NAMALWA (cell line): ENCODE measurements around the gene RHOC.

ENCODE experiments used
- DNase-seq: peaks from one replicate; pipeline ENCODE4 v3.0.0-alpha.2; 2015; ENCODE audit warnings: low spot score

RHOC gene

DNA sequence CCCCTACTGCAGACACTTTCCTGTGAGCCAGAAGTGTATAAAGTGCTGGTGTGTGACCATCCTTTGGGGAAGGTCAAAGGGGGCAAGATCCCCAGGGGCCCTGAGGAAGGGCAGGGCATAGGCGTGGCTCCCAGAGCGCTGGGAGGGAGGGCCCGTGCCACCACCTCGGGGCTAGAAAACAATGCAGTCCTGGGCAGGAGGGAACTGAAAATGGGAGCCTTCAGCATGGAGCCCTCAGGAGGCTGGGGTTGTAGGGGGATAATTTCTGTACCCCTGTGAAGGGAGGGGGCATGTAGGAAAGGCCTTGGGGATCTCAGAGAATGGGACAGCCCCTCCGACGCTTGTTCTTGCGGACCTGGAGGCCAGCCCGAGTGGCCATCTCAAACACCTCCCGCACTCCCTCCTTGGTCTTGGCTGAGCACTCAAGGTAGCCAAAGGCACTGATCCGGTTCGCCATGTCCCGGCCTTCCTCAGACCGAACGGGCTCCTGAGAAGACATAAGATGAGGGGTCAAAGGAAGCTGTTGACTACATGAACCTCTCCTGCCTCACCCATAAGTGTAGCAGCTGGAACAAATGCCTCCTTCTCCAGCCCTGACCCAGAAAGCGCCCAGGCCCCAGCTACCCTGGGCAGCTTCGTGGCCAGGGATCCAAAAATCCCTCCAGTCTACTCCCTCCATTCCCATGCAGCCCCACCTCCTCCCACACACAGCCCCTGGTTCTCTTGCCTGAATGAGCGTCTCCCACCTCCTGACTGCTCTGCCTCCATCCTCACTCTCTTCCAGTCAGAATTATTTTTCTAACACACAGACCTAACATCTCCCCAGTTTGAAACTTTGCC is 5.5 kb downstream of the RHOC start:
- no peak for DNase-seq

GRCh38 chr1:112700290-112701226 is 6.4 kb downstream of the RHOC start:
- peak; percentile 91 for DNase-seq

DNA sequence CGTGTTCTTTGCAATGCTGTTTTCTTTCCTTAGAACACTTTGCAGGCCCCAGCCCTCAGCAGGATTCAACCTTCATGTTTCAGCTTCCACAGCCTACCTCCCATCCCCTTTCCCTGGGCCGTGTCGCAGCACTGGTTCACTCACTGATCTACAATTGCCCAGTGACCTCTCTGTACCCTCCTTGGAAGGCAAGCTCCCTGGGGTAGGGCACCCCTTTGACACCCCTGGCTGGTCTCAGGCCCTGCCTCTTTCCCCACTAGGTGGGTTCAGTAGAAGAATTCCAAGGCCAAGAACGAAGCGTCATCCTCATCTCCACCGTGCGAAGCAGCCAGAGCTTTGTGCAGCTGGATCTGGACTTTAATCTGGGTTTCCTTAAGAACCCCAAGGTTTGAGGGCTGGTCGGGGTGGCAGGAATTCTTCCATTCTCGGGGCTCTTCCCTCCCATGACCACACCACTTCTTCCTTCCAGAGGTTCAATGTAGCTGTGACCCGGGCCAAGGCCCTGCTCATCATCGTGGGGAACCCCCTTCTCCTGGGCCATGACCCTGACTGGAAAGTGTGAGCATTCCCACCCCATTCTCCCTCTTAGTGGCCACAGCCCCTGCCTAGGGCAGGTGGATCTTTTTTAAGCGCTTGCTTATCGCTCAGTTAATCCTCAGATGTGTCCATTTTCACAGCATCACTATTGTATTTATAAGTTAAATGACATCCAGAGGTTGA is 7.3 kb downstream of the RHOC start:
- DNase-seq, result no peak

- no peak for DNase-seq
Observed at GRCh38 chr1:112698366-112699310, 8.3 kb downstream of the RHOC start.

DNA sequence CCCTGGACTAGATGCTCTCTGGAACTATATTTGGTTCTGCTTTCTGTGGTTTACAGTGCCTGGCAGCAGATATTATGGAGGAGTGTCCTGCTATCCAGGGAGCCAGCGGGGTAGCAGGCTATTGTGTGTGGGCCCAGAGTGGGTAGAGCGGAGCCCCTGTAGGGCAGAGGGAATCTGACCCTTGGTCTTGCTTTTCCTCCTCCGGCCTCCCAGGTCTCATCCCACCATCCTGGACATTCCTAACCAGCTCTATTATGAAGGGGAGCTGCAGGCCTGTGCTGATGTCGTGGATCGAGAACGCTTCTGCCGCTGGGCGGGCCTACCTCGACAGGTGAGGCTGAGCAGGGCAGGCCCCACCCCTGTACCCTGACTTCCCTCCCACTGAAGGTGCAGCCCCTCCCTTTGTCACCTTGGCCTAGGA is 9.1 kb downstream of the RHOC start:
- DNase-seq, result no peak

GRCh38 chr1:112696578-112697314 is 10.2 kb downstream of the RHOC start:
- no peak for DNase-seq

- no peak for DNase-seq
Observed at GRCh38 chr1:112695276-112695675, 11.7 kb downstream of the RHOC start.

DNA sequence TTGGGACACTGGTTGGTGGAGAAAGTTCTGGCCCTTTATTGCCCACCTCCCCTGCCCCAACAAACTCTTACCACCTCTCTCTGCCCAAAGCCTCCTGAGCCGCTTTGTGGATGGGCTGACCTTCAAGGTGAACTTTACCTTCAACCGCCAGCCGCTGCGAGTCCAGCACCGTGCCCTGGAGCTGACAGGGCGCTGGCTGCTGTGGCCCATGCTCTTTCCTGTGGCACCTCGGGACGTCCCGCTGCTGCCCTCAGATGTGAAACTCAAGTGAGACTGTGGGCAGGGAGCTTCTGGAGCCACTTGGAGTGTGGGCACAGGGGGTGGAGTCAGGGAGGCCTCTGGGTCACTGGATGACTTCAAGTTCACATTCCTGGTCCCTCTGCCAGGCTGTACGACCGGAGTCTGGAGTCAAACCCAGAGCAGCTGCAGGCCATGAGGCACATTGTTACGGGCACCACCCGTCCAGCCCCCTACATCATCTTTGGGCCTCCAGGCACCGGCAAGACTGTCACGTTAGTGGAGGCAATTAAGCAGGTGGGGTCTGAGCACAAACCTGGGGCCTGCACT is 12.5 kb downstream of the RHOC start:
- DNase-seq, result no peak

DNA sequence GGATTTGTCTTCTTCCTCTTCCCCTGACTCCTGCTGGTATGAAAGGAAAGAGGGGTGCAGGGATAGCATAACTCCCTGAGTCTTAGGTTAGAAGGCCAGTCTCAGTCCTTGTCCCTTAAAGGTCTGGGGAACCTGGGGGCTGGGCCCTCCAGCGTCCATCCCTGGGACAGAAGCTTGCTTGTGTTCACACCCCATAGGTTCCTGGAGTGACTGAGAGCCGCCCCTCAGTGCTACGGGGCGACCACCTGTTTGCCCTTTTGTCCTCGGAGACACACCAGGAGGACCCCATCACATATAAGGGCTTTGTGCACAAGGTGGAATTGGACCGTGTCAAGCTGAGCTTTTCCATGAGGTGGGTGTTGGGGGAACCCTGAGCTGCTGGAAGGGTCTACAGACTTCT is 13.1 kb downstream of the RHOC start:
- DNase-seq, result no peak

DNA sequence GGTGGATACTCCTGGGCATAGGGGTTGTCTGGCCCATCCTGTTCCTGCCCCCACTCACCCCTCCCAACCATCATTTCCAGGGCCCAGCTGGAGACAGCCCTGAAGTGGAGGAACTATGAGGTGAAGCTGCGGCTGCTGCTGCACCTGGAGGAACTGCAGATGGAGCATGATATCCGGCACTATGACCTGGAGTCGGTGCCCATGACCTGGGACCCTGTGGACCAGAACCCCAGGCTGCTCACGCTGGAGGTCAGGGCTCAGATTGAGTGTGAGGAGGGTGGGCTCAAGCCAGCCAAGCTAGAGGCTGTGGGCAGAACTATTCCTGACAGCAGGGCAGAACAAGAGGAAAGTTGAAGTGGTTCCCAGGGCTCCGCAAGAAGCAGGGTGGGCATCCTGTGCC is 14.2 kb downstream of the RHOC start:
- DNase-seq, result no peak

- no peak for DNase-seq
Observed at GRCh38 chr1:112689842-112690237, 17.1 kb downstream of the RHOC start.

DNA sequence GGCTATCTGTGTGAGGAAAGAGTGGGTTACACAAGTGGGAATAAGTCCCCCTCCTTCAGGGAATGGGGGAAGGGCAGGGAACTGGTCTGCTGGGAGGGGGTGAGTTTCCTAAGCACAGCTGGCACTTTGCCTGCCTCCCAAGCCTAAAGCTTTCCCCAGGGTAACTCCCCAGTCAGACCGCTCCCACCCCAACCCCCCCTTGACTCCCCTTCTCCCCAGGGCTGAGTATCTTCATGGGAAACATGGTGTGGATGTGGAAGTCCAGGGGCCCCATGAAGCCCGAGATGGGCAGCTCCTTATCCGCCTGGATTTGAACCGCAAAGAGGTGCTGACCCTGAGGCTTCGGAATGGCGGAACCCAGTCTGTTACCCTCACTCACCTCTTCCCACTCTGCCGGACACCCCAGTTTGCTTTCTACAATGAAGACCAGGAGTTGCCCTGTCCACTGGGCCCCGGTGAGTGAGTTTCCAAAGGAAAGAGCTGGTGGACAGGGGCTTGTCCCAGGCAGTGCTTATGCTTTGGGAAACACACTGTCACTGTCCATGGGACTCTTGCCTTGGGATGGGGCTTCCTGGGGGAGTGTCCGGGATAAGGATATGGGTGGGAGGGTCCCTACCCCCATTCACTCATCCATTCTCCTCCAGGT is 17.6 kb downstream of the RHOC start:
- no peak for DNase-seq

GRCh38 chr1:112688781-112689193 is 18.1 kb downstream of the RHOC start:
- no peak for DNase-seq

DNA sequence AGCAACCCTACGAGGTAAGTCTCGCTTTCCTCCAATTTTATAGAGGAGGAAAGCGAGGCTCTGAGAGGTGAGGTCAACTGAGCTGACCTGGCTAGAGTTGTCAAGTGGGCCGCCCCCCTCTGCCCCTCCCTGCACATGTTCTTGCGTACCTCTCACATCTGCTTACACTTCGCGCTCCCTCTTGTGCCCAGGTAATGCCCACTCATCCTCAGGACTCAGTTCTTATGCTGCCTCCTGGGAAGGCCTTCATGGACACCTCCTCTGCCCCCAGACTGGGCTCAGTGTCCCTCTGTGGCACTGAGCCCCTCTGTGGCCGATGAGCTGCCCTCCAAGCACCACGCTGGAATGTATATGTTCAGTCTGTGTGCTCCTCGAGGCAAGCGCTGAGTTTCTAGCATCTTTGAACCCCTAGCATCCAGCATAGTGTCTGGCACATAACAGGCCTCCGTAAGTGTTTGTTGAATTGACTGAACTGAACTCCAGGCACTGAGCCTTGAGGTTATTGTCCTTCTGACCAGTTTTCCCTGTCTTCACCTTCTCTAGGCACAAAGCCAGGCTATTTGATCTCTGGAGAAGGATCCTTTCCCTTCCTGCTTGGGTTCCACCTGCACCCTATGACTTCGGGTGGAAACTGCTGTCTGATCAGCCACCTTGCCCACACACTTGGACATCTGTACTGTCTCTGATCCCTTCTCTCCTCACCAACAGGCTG is 19.0 kb downstream of the RHOC start:
- DNase-seq, result no peak

- no peak for DNase-seq
Observed at GRCh38 chr1:112687361-112687760, 19.6 kb downstream of the RHOC start.

GRCh38 chr1:112686835-112687234 is 20.1 kb downstream of the RHOC start:
- no peak for DNase-seq

DNA sequence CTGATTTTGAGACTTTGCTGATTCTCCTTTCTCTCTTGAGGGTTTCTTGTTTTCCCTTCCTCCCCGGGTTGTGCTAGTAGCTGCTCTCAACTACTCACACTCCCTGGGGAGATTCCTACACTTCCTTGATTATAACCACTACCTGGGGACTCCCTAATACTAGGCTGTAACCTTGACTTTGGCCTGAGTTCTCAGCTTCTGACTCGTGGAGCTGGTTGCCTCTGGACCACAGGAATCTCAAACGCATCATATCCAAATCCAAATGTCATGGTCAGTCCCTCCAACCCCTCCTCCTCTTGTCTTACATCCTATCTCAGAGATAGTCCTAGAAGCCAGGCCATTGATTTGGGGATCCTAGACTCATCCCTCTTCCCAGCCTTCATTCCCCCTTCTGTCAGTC is 20.5 kb downstream of the RHOC start:
- DNase-seq, result no peak

DNA sequence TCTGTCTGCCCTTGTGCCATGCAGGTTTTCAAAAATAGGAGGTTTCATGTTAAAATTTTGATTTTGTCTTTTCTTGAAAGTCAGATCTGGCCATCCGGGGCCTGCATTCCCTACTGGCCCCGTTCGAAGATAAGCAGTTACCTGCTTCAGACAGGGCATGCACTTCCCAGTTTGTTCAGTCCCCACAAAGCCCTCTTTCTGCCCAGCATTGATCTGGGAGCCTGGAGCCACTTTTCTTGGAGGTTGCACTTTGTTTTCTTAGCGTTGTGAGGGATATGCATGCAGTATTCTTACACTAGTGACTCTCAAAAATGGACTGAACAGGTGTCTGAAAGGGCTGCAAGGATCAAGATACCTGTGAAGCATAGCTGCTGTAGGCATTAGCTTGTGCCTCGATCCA is 21.0 kb downstream of the RHOC start:
- no peak for DNase-seq

DNA sequence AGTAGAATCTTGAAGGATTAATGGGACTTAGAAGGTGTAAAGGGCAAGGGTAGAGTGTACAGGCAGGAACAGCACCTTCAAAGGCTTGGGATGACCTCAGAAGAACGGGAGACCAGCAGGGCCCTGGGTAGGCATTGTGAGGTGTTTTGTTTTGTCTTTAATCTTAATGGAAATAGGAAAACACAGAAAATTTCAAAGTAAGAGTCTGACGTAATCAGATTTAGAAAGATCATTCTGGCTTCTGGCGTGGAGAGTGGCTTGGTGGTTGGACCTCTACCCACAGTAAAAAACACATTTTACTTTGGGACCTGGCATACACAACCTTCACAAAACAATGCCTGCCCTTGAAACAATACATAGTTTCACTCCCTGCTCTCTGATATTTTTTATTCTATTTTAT is 28.3 kb downstream of the RHOC start:
- DNase-seq, result no peak
